Measurements from ENCODE around the gene GSTA4. TPM values are rescaled to one million over a fixed set of nuclear protein-coding genes. Genes with fewer than 3 reads are reported as not detected.

The GSTA4 gene
- total RNA-seq, 1 donor from 2014 or later, result 72.4 TPM

DNA sequence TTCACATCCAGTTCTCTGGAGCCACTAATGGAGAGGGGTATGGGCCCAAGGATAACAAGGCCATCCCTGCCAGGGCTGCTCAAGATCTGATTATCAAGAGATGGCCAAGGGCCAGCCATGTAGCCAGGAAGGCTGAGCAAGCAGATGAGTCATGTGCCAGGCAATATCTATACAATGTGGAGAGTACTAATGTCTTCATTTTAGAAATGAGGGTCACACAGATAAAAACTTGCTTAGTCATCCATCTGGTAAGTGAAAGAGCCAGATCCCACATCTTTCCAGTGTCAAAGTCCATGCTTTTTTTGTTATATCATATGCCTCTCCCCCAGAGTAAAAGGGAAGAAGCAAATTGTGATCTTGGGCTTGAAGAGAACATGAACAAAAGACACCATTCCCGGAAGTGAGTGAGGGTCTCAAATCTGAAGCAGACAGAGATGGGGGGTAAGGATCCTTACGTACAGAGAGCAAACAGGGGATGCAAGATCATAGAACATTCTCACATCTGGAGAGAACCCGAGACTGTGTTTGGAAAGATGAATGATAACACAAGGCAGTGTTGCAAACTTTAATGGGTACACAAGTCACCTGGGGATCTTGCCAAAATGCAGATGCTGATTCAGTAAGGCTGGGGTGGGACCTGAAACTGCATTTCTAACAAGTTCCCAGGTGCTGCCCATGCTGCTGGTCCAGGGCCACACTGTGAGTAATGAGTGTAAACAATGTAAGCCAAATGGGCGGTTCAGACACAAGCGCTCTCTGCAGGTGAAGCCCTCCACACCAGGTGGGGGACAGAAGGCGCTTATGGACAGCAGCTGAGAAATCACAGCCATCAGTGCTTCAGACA lies 65.5 kb downstream of the GSTA4 start:
- Histone ChIP-seq H3K9me3 (no peaks in the 10 kb centered on the region), H3K36me3 (no peaks in the 10 kb centered on the region), H3K27ac (no peak overlapping the region), H3K4me3 (no peak overlapping the region), H3K4me1 (no peaks in the 10 kb centered on the region), H3K27me3 (no peaks in the 10 kb centered on the region)
- ATAC-seq (peak; percentile 66), DNase-seq (peak; percentile 67)
- intact Hi-C loops (cut with DNase I), result no loop called here
- TF ChIP-seq, protein P1, sequence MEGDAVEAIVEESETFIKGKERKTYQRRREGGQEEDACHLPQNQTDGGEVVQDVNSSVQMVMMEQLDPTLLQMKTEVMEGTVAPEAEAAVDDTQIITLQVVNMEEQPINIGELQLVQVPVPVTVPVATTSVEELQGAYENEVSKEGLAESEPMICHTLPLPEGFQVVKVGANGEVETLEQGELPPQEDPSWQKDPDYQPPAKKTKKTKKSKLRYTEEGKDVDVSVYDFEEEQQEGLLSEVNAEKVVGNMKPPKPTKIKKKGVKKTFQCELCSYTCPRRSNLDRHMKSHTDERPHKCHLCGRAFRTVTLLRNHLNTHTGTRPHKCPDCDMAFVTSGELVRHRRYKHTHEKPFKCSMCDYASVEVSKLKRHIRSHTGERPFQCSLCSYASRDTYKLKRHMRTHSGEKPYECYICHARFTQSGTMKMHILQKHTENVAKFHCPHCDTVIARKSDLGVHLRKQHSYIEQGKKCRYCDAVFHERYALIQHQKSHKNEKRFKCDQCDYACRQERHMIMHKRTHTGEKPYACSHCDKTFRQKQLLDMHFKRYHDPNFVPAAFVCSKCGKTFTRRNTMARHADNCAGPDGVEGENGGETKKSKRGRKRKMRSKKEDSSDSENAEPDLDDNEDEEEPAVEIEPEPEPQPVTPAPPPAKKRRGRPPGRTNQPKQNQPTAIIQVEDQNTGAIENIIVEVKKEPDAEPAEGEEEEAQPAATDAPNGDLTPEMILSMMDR (IDR thresholded peaks at IDR 0.05), result no peak

Other genes with a start within 250 kb of the GSTA4 start
- gene GSTA2, start 231.8 kb downstream of the GSTA4 start, total RNA-seq, result not detected
- 1.9 TPM for gene GSTA1, start 191.5 kb downstream of the GSTA4 start, total RNA-seq
- gene GSTA5, start 154.5 kb downstream of the GSTA4 start, total RNA-seq, result not detected
- not detected for gene GSTA3, start 85.6 kb downstream of the GSTA4 start, total RNA-seq
- 14.4 TPM for gene CILK1, start 66.5 kb upstream of the GSTA4 start, total RNA-seq
- 101 TPM for gene FBXO9, start 70.1 kb upstream of the GSTA4 start, total RNA-seq
- not detected for gene GCM1, start 153.6 kb upstream of the GSTA4 start, total RNA-seq